GM18508 (cell line): ENCODE results near the gene PDE9A.
"Not testable (repeated sequence)": the region's sequence is repeated elsewhere in the genome, so short reads cannot be mapped to it uniquely, and the experiment has no call there.

Source experiments
- ATAC-seq: cut with Tn5 transposase; IDR thresholded peaks from one replicate; pipeline ENCODE4 v1.9.1; 2021; ENCODE audit warnings: moderate number of reproducible peaks; ENCODE audit not compliant: insufficient read depth, unreplicated experiment

PDE9A gene

GRCh38 chr21:42653231-42654061, at the start of gene PDE9A:
Gene PDE9A (plus strand): TSS chr21:42653621. CDS start chr21:42653815, 194 bp downstream.
- ATAC-seq = no peak

GRCh38 chr21:42607102-42607501, 46.3 kb upstream of the PDE9A start:
- no peak for ATAC-seq

DNA sequence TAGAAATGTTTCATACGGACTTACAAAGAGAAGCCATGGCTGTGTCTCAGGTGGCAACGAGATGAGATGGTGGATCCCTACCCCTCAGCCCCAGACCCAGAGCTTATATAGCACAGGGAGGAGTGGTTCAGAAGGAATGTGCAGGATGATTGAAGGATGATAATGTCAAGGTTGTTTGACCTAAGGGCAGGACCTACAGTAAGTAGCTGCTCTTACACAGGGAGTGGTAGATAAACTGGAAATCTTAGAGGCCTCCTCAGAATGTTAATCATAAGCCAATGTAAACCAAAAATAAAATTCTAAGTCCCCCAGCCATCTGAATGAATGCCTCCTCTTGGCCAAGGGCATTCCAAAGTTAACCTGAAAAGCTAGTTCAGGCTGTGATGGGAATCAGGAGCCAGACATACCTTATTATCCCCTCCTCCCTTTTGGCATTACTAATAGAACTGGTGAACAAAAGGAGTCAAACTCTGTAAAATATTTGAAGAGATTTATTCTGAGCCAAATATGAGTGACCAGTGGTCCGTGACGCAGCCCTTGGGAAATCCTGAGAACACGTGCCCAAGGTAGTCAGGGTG, 45.8 kb upstream of the PDE9A start:
- ATAC-seq = no peak

GRCh38 chr21:42608446-42608845, 45.0 kb upstream of the PDE9A start:
- no peak for ATAC-seq

DNA sequence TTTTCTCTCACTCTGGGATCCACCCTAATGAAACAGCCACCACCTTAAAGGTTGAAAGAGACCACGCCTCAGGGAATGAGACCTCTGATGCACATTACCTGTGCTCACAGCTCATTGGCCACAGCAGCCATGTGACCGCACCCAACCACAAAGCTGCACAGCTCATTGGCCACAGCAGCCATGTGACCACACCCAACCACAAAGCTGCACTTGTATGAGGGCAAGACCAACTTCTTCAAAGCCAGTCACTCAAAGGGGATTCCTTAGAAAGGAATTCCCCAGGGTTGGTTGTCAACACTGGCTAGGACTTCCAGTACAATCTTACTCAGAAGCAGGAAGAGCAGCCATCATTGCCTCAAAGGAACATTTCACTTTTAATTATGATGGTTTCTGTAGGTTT, 43.6 kb upstream of the PDE9A start:
- no peak for ATAC-seq

GRCh38 chr21:42611852-42612251, 41.6 kb upstream of the PDE9A start:
- no peak for ATAC-seq

DNA sequence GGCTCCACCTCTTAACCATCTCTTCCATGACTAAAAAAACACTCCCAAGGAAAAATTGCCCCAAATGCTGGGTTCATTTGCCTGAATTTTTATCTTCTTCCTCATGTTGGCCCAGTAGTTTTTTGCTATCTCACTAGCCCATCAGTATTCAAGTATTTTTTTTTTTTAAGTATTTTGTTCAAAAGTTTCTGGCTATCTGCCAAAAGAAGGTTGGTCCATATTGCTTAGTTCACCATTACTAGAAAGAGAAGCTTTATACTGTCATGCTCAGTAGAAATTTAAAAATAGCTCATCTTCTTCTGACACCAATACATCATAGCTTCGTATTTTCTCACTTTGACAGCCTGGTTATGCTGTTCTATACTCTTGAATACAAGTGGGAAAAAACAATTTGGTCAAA, 41.0 kb upstream of the PDE9A start:
- ATAC-seq = no peak

- ATAC-seq = no peak
These were observed 39.7 kb upstream of the PDE9A start for GRCh38 chr21:42613756-42614155.

DNA sequence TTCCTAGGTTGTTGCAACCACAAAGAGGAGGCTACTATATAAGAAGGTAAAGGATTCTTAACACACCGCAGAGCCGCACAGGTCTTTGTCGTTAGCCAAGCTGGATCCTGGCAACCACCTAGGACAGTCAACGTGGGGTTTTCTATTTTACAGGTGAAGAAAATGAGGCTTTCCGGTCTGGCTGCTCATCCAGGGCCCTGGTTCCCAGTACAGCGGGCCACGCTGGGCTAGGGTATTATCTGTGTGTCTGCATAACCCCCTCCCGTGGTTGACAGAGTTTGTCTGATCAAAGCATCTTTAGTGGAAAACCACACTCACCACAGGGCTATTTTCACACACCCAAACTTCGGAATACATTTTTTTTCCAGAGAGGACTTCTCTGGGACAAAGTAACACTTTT, 39.0 kb upstream of the PDE9A start:
- ATAC-seq = no peak

- ATAC-seq = no peak
These were observed 38.5 kb upstream of the PDE9A start for GRCh38 chr21:42614811-42615351.

GRCh38 chr21:42615377-42615776, 38.0 kb upstream of the PDE9A start:
- not testable (repeated sequence) for ATAC-seq

GRCh38 chr21:42615924-42616323, 37.5 kb upstream of the PDE9A start:
- no peak for ATAC-seq

- no peak for ATAC-seq
These were observed 37.0 kb upstream of the PDE9A start for GRCh38 chr21:42616446-42616845.

DNA sequence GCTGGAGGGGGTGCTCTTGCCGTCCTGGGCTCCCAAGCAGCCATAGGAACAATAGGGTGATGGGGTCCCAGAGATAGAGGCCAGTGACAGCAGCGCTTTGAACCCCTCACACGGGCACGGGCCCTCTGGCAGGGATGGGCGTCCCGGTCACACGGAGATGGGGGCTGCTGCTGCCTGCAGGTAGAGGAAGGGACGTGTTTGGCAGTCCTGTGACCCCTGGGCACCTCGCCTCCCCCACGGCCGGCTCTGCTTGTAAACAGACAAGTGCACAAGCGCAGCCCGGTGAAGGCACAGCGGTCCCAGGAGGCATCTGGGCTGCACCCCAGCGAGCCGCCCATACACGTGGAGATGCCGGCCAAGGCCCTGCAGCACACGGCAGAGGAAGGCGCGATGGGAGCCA, 36.5 kb upstream of the PDE9A start:
- no peak for ATAC-seq

GRCh38 chr21:42617486-42617885, 35.9 kb upstream of the PDE9A start:
- ATAC-seq = no peak

GRCh38 chr21:42618707-42619102, 34.7 kb upstream of the PDE9A start:
- no peak for ATAC-seq

- no peak for ATAC-seq
These were observed 34.3 kb upstream of the PDE9A start for GRCh38 chr21:42619166-42619565.

DNA sequence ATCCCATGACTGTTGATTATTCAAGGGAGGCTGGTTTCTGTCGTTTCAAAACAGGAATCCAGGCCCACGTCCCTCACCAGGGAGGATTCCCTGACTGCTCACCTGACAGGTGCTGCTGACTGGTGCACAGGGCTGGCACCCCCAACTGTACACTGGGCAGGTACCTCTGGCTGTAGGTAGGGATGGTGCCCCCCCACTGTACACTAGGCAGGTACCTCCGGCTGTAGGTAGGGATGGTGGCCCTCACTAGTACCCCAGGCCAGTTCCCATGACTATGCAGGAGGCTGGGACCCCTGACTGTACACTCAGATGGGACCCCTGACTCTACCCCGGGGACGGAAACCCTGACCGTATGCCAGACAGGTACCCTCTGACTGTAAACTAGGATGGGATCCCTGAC, 33.6 kb upstream of the PDE9A start:
- ATAC-seq = no peak

DNA sequence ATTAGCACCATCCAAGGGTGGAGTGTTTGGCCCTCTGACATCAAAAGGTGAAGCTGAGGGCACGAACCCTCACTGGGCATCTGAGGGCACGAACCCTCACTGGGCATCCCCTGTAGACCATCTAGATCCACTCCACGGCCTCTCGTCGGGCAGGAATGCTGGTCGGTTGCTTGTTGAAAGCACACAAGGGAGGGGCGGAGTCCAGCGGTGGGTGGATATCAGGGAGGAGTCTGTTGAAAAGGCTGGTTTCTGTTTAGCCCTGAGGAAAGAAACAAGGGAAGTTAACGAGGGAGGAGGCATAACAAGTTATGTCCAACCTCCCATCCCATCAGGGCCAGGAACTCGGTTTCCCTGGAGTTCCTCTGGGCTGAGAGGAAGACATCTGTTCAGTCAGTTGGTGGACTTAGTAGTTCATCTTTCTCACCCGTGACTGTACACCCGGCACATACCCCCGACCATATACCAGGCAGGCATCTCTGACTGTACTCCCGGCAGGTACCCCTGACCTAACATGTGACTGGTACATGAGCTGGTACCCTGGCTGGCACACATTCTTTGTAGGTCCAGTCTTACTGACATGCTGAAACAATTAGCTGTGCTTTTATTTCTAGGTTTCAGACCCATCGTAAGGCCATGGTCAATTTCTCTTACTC, 32.1 kb upstream of the PDE9A start:
- ATAC-seq = no peak

GRCh38 chr21:42621819-42622177, 31.6 kb upstream of the PDE9A start:
- ATAC-seq = no peak

DNA sequence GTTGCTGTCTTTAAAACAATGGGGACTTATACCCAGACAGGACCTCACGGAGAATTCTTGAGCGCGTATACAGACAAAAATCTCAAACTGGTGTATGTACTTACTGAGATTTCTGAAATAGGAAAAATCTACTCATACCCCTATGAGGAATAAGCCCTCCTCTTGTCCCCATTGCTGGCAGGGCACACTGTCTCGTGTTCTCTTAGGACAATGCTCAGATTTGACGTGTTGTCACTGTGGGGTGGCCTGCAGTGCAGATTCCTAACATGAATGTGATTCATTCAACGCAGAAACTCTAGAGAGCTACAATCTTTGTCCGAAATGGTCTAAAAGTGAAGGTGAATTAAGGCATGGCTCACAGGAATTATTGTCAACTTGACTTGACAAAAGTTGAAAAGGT, 31.1 kb upstream of the PDE9A start:
- ATAC-seq = no peak
